HEK293T (cell line): ENCODE measurements around the gene KLF6.

Source experiments
- CTCF ChIA-PET: fragments of 350-600 bp; formaldehyde crosslinking; extraction: SDS; loops from one replicate; lab custom pipeline; 2021; ENCODE audit warnings: antibody characterized with exemption, inconsistent platforms; lab: Yijun Ruan, JAX
- POLR2A ChIA-PET: fragments of 350-600 bp; formaldehyde crosslinking; extraction: SDS; loops from one replicate; lab custom pipeline; 2020; ENCODE audit warnings: antibody characterized with exemption, inconsistent platforms; lab: Yijun Ruan, JAX
- DNase-seq: peaks from one replicate; pipeline ENCODE4 v3.0.0; 2012; ENCODE audit warnings: mixed read lengths; ENCODE audit errors: extremely low spot score
- ARNT ChIP-seq: fragments of 450-650 bp; IDR thresholded peaks from 2 replicates; pipeline ENCODE4 v1.6.1; 2017; ENCODE audit warnings: mild to moderate bottlenecking
- BHLHE40 ChIP-seq: fragments of 450-650 bp; IDR thresholded peaks from 2 replicates; pipeline ENCODE4 v1.6.1; 2016; ENCODE audit warnings: mild to moderate bottlenecking, moderate library complexity, borderline replicate concordance
- CTBP1 ChIP-seq: fragments of 450-650 bp; IDR thresholded peaks from 2 replicates; pipeline ENCODE4 v1.6.1; 2016; ENCODE audit warnings: borderline replicate concordance
- ELF4 ChIP-seq: fragments of 450-650 bp; IDR thresholded peaks from 2 replicates; pipeline ENCODE4 v1.6.1; 2017; ENCODE audit warnings: antibody characterized with exemption
- FOXA1 ChIP-seq: fragments of 450-650 bp; IDR thresholded peaks from 2 replicates; pipeline ENCODE4 v1.6.1; 2016; ENCODE audit warnings: mild to moderate bottlenecking
- FOXK2 ChIP-seq: fragments of 450-650 bp; IDR thresholded peaks from 2 replicates; pipeline ENCODE4 v1.6.1; 2016; ENCODE audit warnings: mild to moderate bottlenecking
- FOXM1 ChIP-seq: fragments of 450-650 bp; IDR thresholded peaks from 2 replicates; pipeline ENCODE4 v1.6.1; 2017; ENCODE audit warnings: mild to moderate bottlenecking, borderline replicate concordance
- HDGF ChIP-seq: fragments of 450-650 bp; IDR thresholded peaks from 2 replicates; pipeline ENCODE4 v1.6.1; 2017; ENCODE audit warnings: antibody characterized with exemption, borderline replicate concordance
- L3MBTL2 ChIP-seq: fragments of 450-650 bp; conservative IDR thresholded peaks from 2 replicates; pipeline ENCODE4 v1.6.1; 2016; ENCODE audit warnings: mild to moderate bottlenecking
- LEF1 ChIP-seq: fragments of 450-650 bp; IDR thresholded peaks from 2 replicates; pipeline ENCODE4 v1.6.1; 2017; ENCODE audit warnings: mild to moderate bottlenecking, borderline replicate concordance
- NFRKB ChIP-seq: fragments of 450-650 bp; IDR thresholded peaks from 2 replicates; pipeline ENCODE4 v1.6.1; 2016; ENCODE audit warnings: mild to moderate bottlenecking, moderate library complexity
- SP1 ChIP-seq: fragments of 450-650 bp; IDR thresholded peaks from 2 replicates; pipeline ENCODE4 v1.6.1; 2017
- SUZ12 ChIP-seq: fragments of 450-650 bp; IDR thresholded peaks from 2 replicates; pipeline ENCODE4 v1.6.1; 2016; ENCODE audit warnings: mild to moderate bottlenecking
- TARDBP ChIP-seq: fragments of 450-650 bp; IDR thresholded peaks from 2 replicates; pipeline ENCODE4 v1.6.1; 2016
- ZNF384 ChIP-seq: fragments of 450-650 bp; IDR thresholded peaks from 2 replicates; pipeline ENCODE4 v1.6.1; 2016
- TF ChIP-seq, protein P1 (sequence below): fragments of 450-650 bp; IDR thresholded peaks from 2 replicates; pipeline ENCODE4 v1.6.1; 2016

Gene KLF6

GRCh38 chr10:3825244-3825643 is 40.2 kb upstream of the KLF6 start:
- POLR2A ChIA-PET, result interaction anchor here (0.7 to 8.2 kb wide), 2 partner anchors 41 to 588 kb away, joined by 3 to 54 read pairs; partner anchors contain the start of gene KLF6
- TF ChIP-seq SUZ12 (no peak), CTBP1 (no peak), SP1 (no peak), ZNF384 (no peak), TARDBP (no peak), ELF4 (no peak), FOXA1 (no peak), HDGF (no peak), NFRKB (no peak), BHLHE40 (no peak), L3MBTL2 (no peak), ARNT (no peak), FOXM1 (no peak), FOXK2 (no peak), LEF1 (no peak)
- TF ChIP-seq, protein P1, sequence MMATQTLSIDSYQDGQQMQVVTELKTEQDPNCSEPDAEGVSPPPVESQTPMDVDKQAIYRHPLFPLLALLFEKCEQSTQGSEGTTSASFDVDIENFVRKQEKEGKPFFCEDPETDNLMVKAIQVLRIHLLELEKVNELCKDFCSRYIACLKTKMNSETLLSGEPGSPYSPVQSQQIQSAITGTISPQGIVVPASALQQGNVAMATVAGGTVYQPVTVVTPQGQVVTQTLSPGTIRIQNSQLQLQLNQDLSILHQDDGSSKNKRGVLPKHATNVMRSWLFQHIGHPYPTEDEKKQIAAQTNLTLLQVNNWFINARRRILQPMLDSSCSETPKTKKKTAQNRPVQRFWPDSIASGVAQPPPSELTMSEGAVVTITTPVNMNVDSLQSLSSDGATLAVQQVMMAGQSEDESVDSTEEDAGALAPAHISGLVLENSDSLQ, result no peak
- DNase-seq, result no peak
- CTCF ChIA-PET, result no interaction called here

DNA sequence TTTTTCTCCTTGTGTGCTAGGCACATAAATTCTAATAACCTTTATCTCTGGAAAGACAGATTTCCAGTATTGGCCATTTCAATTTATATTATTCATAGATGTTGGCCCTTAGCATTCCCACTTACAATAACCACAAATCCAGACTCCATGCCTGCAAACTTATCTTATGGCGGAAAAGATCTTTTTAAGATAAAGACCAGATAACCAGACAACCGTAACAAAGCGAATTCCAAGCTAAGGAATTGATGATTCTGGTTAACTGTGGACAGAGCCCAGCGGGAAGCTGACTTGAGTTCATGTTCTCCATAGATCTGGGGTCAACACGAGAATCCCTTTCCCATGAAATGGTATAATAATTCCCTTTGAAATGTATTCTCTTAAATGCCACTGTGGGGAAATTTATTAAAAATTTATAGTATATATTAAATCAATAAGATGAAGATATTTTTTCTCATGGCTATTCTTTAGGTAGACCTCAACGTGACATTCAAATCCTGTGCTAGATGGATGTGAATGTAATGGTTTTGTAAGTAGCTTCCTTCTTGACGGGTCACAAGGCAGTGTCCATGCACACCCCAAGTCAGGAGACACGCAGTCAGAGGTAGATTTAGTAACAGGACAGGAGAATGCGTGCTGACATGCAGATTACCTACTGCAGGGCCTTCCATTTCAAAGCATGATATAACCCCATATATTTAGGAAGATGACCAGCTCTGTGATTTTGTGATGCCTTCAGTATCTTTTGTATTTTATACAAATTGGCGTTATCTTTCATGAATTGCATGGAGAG is 37.7 kb upstream of the KLF6 start:
- POLR2A ChIA-PET, result interaction anchor here (1.6 to 8.2 kb wide), 2 partner anchors 12 to 38 kb away, joined by 3 to 54 read pairs; partner anchors contain the start of gene KLF6

GRCh38 chr10:3820255-3820654 is 35.2 kb upstream of the KLF6 start:
- TF ChIP-seq CTBP1 (no peak), LEF1 (no peak), FOXA1 (no peak), L3MBTL2 (no peak), ZNF384 (no peak), HDGF (no peak), SUZ12 (no peak), FOXK2 (no peak), SP1 (no peak), ARNT (no peak), NFRKB (no peak)
- TF ChIP-seq, protein P1, result no peak
- ChIA-PET POLR2A (no interaction called here), CTCF (interaction anchor here (0.5 kb wide), 1 partner anchor 59 kb away, joined by 3 read pairs; no protein-coding TSS in a partner anchor)
- no peak for DNase-seq

More for the DNA sequence above, 37.7 kb upstream of the KLF6 start:
- TF ChIP-seq ZNF384 (no peak), CTBP1 (no peak), FOXA1 (no peak), FOXM1 (no peak)
- CTCF ChIA-PET, result interaction anchor here (0.6 kb wide), 1 partner anchor 8 kb away, joined by 3 read pairs; no protein-coding TSS in a partner anchor
- no peak for DNase-seq

- POLR2A ChIA-PET, result interaction anchor here (1.1 kb wide), 1 partner anchor 34 kb away, joined by 3 read pairs; no protein-coding TSS in a partner anchor
- DNase-seq, result no peak
- no peak for TF ChIP-seq TARDBP
- no peak for TF ChIP-seq LEF1
- no peak for TF ChIP-seq CTBP1
- no peak for TF ChIP-seq L3MBTL2
- no peak for TF ChIP-seq BHLHE40
- no peak for TF ChIP-seq SUZ12
- TF ChIP-seq, protein P1, result no peak
- TF ChIP-seq SP1, result no peak
- no peak for TF ChIP-seq ARNT
- TF ChIP-seq FOXA1, result no peak
- TF ChIP-seq FOXK2, result no peak
- no peak for TF ChIP-seq ZNF384
- TF ChIP-seq ELF4, result no peak
- no peak for TF ChIP-seq HDGF
- TF ChIP-seq NFRKB, result no peak
- TF ChIP-seq FOXM1, result no peak
- CTCF ChIA-PET, result no interaction called here
These were observed 32.0 kb upstream of the KLF6 start for GRCh38 chr10:3816995-3817394.

GRCh38 chr10:3814838-3815220 is 29.8 kb upstream of the KLF6 start:
- no peak for DNase-seq
- POLR2A ChIA-PET, result no interaction called here
- CTCF ChIA-PET, result no interaction called here
- TF ChIP-seq FOXM1, result no peak
- TF ChIP-seq SP1, result no peak
- TF ChIP-seq CTBP1, result no peak
- no peak for TF ChIP-seq HDGF
- no peak for TF ChIP-seq ELF4
- no peak for TF ChIP-seq L3MBTL2
- no peak for TF ChIP-seq LEF1
- no peak for TF ChIP-seq FOXA1
- TF ChIP-seq ZNF384, result no peak
- TF ChIP-seq BHLHE40, result no peak
- TF ChIP-seq FOXK2, result no peak
- TF ChIP-seq, protein P1, result no peak
- no peak for TF ChIP-seq ARNT
- no peak for TF ChIP-seq TARDBP
- TF ChIP-seq SUZ12, result no peak
- TF ChIP-seq NFRKB, result no peak
